ENCODE results near the gene HNRNPL. TPM values are rescaled to one million over a fixed set of nuclear protein-coding genes. Genes with fewer than 3 reads are reported as not detected.

HNRNPL gene
- total and polyA plus RNA-seq, 9 of the 15 experiments (the other 6 are each of a cell fraction or from before 2014, with no cell fraction given), result 39.5 to 610 (median 299) TPM

- TF ChIP-seq, protein P1, sequence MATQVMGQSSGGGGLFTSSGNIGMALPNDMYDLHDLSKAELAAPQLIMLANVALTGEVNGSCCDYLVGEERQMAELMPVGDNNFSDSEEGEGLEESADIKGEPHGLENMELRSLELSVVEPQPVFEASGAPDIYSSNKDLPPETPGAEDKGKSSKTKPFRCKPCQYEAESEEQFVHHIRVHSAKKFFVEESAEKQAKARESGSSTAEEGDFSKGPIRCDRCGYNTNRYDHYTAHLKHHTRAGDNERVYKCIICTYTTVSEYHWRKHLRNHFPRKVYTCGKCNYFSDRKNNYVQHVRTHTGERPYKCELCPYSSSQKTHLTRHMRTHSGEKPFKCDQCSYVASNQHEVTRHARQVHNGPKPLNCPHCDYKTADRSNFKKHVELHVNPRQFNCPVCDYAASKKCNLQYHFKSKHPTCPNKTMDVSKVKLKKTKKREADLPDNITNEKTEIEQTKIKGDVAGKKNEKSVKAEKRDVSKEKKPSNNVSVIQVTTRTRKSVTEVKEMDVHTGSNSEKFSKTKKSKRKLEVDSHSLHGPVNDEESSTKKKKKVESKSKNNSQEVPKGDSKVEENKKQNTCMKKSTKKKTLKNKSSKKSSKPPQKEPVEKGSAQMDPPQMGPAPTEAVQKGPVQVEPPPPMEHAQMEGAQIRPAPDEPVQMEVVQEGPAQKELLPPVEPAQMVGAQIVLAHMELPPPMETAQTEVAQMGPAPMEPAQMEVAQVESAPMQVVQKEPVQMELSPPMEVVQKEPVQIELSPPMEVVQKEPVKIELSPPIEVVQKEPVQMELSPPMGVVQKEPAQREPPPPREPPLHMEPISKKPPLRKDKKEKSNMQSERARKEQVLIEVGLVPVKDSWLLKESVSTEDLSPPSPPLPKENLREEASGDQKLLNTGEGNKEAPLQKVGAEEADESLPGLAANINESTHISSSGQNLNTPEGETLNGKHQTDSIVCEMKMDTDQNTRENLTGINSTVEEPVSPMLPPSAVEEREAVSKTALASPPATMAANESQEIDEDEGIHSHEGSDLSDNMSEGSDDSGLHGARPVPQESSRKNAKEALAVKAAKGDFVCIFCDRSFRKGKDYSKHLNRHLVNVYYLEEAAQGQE (IDR thresholded peaks at IDR 0.05; ENCODE audit: borderline replicate concordance), result no peak
- TF ChIP-seq, protein P1 (CRISPR knock-in tag; IDR thresholded peaks at IDR 0.05; ENCODE audit: low read depth), result no peak
- TF ChIP-seq, protein P2, sequence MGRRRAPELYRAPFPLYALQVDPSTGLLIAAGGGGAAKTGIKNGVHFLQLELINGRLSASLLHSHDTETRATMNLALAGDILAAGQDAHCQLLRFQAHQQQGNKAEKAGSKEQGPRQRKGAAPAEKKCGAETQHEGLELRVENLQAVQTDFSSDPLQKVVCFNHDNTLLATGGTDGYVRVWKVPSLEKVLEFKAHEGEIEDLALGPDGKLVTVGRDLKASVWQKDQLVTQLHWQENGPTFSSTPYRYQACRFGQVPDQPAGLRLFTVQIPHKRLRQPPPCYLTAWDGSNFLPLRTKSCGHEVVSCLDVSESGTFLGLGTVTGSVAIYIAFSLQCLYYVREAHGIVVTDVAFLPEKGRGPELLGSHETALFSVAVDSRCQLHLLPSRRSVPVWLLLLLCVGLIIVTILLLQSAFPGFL (CRISPR knock-in tag; IDR thresholded peaks at IDR 0.05), result no peak
- no peak for TF ChIP-seq XRCC5 (IDR thresholded peaks at IDR 0.05; ENCODE audit: low read depth, low read length)
- TF ChIP-seq, protein P3, sequence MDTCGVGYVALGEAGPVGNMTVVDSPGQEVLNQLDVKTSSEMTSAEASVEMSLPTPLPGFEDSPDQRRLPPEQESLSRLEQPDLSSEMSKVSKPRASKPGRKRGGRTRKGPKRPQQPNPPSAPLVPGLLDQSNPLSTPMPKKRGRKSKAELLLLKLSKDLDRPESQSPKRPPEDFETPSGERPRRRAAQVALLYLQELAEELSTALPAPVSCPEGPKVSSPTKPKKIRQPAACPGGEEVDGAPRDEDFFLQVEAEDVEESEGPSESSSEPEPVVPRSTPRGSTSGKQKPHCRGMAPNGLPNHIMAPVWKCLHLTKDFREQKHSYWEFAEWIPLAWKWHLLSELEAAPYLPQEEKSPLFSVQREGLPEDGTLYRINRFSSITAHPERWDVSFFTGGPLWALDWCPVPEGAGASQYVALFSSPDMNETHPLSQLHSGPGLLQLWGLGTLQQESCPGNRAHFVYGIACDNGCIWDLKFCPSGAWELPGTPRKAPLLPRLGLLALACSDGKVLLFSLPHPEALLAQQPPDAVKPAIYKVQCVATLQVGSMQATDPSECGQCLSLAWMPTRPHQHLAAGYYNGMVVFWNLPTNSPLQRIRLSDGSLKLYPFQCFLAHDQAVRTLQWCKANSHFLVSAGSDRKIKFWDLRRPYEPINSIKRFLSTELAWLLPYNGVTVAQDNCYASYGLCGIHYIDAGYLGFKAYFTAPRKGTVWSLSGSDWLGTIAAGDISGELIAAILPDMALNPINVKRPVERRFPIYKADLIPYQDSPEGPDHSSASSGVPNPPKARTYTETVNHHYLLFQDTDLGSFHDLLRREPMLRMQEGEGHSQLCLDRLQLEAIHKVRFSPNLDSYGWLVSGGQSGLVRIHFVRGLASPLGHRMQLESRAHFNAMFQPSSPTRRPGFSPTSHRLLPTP (IDR thresholded peaks at IDR 0.05; ENCODE audit: borderline replicate concordance, extremely low read depth, insufficient read length), result no peak
- TF ChIP-seq SPI1 (IDR thresholded peaks at IDR 0.05; ENCODE audit: borderline replicate concordance, low read depth, low read length), result no peak
- no peak for TF ChIP-seq CUX1 (CRISPR knock-in tag; IDR thresholded peaks at IDR 0.05)
- TF ChIP-seq TARDBP (IDR thresholded peaks at IDR 0.05), result no peak
- no peak for TF ChIP-seq EHMT2 (IDR thresholded peaks at IDR 0.05)
- no peak for TF ChIP-seq SAP30 (IDR thresholded peaks at IDR 0.05; ENCODE audit: borderline replicate concordance, insufficient read depth, low read depth, low read length, poor library complexity, severe bottlenecking)
Observed at GRCh38 chr19:38806371-38806770, 43.4 kb downstream of the HNRNPL start (continued).
